Sigmoid colon (tissue), 7 donors: ENCODE measurements around the gene PPP1R14D. TPM values are rescaled to one million over a fixed set of nuclear protein-coding genes. Genes with fewer than 3 reads are reported as not detected.

Experiments used
- DNase-seq: peaks from one replicate; pipeline ENCODE4 v3.0.0-alpha.2; 2019
- H3K27ac ChIP-seq, 4 donors: fragments of 200-600 bp; sonication (generic); one replicate each; pipeline ENCODE4 v1.5.1; 2016 to 2019; ENCODE audit warnings: mild to moderate bottlenecking in 1 of 4
- H3K27me3 ChIP-seq, 3 donors: fragments of 200-600 bp; sonication (generic); one replicate each; pipeline ENCODE4 v1.5.1; 2019; ENCODE audit warnings: mild to moderate bottlenecking in 1 of 3
- H3K36me3 ChIP-seq, 4 donors: fragments of 200-600 bp; sonication (generic); one replicate each; pipeline ENCODE4 v1.5.1; 2016 to 2019
- H3K4me1 ChIP-seq, 4 donors: fragments of 200-600 bp; sonication (generic); one replicate each; pipeline ENCODE4 v1.5.1; 2017 to 2019
- H3K4me3 ChIP-seq, 4 donors: fragments of 200-600 bp; sonication (generic); one replicate each; pipeline ENCODE4 v1.5.1; 2017 to 2019; ENCODE audit warnings: mild to moderate bottlenecking in 2 of 4, moderate library complexity in 1 of 4
- H3K9me3 ChIP-seq, 4 donors: fragments of 200-600 bp in 3 of 4; sonication (generic) in 3 of 4; one replicate each; pipeline versions ENCODE4 v1.5.1 to v1.6.1; 2013 to 2019
- CTCF ChIP-seq, 4 experiments: fragments of 450-650 bp in 3 of 4; fragments of 200-600 bp in 1 of 4; IDR thresholded peaks; one replicate each; pipeline ENCODE4 v1.5.1; 2016 to 2019; ENCODE audit warnings: antibody characterized with exemption in 4 of 4, mild to moderate bottlenecking in 3 of 4, moderate library complexity in 2 of 4
- EP300 ChIP-seq, 4 donors: sonication (generic); formaldehyde crosslinking; IDR thresholded peaks; one replicate each; pipeline ENCODE4 v1.6.1; 2017; ENCODE audit warnings: antibody characterized with exemption in 4 of 4
- POLR2A ChIP-seq, 2 donors: fragments of 450-650 bp; IDR thresholded peaks; one replicate each; pipeline ENCODE4 v1.6.1; 2016; ENCODE audit warnings: antibody characterized with exemption in 2 of 2, mild to moderate bottlenecking in 2 of 2, moderate library complexity in 2 of 2
- POLR2AphosphoS5 ChIP-seq, 4 donors: sonication (generic); formaldehyde crosslinking; IDR thresholded peaks; one replicate each; pipeline ENCODE4 v1.6.1; 2017; ENCODE audit warnings: antibody characterized with exemption in 4 of 4
- WGBS, 2 donors: extraction: QIAGEN DNeasy Blood & Tissue Kit; methylation state at CpG; one replicate each; pipeline ENCODE4 v1.1.7; 2013; 5-methylcytosine and 5-hydroxymethylcytosine counted together
- intact Hi-C: fragments of 100-400 bp; cut with DNase I; formaldehyde crosslinking; loops from one replicate; pipeline ENCODE4 v1.15.1; 2023
- polyA plus RNA-seq, 3 donors: library from polyadenylated mRNA; stranded (reverse); fragments of 200-250 nt; gene quantifications; one replicate each; pipeline ENCODE4 v1.2.3, GENCODE V29; 2013
- total RNA-seq, 4 donors: library from RNA; depleted of rRNA; stranded (reverse); fragments of >200 nt; gene quantifications; one replicate each; pipeline ENCODE4 v1.1.0, GENCODE V29; 2016
- donor health status: healthy with polysubstance abuse.
- donor health status: Bipolar disorder and iron deficiency.
- donor health status: healthy.

PPP1R14D gene
- total and polyA plus RNA-seq, 7 donors, result 211 to 395 (median 212) TPM; not detected in 4

GRCh38 chr15:40857601-40858341 is 29.3 kb upstream of the PPP1R14D start:
- intact Hi-C loops, result loop anchor here (1.0 kb wide), 1 partner anchor 37 kb away; the partner anchor contains the start of gene VPS18
- WGBS, 2 donors, result 21 to 32% methylated on average over 15 of the region's 15 CpGs

GRCh38 chr15:40856746-40857145 is 28.2 kb upstream of the PPP1R14D start:
- Histone ChIP-seq H3K4me1 (peaks cover 0 to 8% (median 3%) of the 10 kb centered on the region in 4 donors), H3K27me3 (peaks cover 0 to 24% (median 10%) of the 10 kb centered on the region in 3 donors), H3K4me3 (no peak overlapping the region), H3K9me3 (no peaks in the 10 kb centered on the region), H3K36me3 (no peaks in the 10 kb centered on the region), H3K27ac (no peak overlapping the region)
- WGBS, 2 donors, result 28 to 63% methylated on average over 8 of the region's 8 CpGs
- intact Hi-C loops, result loop anchor here (1.0 kb wide), 1 partner anchor 38 kb away; the partner anchor contains the start of gene VPS18
- TF ChIP-seq POLR2A (IDR thresholded peaks at IDR 0.05), result no peak
- TF ChIP-seq POLR2AphosphoS5 (IDR thresholded peaks at IDR 0.05), result no peak
- TF ChIP-seq CTCF (IDR thresholded peaks at IDR 0.05), result no peak
- no peak for TF ChIP-seq EP300 (IDR thresholded peaks at IDR 0.05)
- no peak for DNase-seq

More at GRCh38 chr15:40857601-40858341, 29.3 kb upstream of the PPP1R14D start:
- Histone ChIP-seq H3K36me3 (no peaks in the 10 kb centered on the region), H3K4me3 (no peak overlapping the region), H3K4me1 (peaks cover 0 to 8% (median 3%) of the 10 kb centered on the region in 4 donors), H3K27ac (no peak overlapping the region), H3K9me3 (no peaks in the 10 kb centered on the region), H3K27me3 (peaks cover 0 to 24% (median 10%) of the 10 kb centered on the region in 3 donors)
- TF ChIP-seq POLR2AphosphoS5 (IDR thresholded peaks at IDR 0.05) (no peak), POLR2A (IDR thresholded peaks at IDR 0.05) (no peak), EP300 (IDR thresholded peaks at IDR 0.05) (no peak), CTCF (IDR thresholded peaks at IDR 0.05) (peak; percentile 85 to 98 (median 96))
- DNase-seq, result peak; percentile 85

- no peak for DNase-seq
- no peak overlapping the region for H3K27ac ChIP-seq
- no peaks in the 10 kb centered on the region for H3K9me3 ChIP-seq
- no peak overlapping the region for H3K4me3 ChIP-seq
- WGBS, 2 donors, result 77 to 83% methylated on average over 13 of the region's 13 CpGs
- peaks cover 0 to 24% (median 10%) of the 10 kb centered on the region in 3 donors for H3K27me3 ChIP-seq
- H3K4me1 ChIP-seq, result peaks cover 0 to 8% (median 3%) of the 10 kb centered on the region in 4 donors
- no peaks in the 10 kb centered on the region for H3K36me3 ChIP-seq
- intact Hi-C loops, result no loop called here
- no peak for TF ChIP-seq POLR2A (IDR thresholded peaks at IDR 0.05)
- TF ChIP-seq POLR2AphosphoS5 (IDR thresholded peaks at IDR 0.05), result no peak
- TF ChIP-seq CTCF (IDR thresholded peaks at IDR 0.05), result no peak
- no peak for TF ChIP-seq EP300 (IDR thresholded peaks at IDR 0.05)
These were observed 27.3 kb upstream of the PPP1R14D start for GRCh38 chr15:40855706-40856234.

GRCh38 chr15:40854161-40854560 is 25.7 kb upstream of the PPP1R14D start:
- H3K4me1 ChIP-seq, result peaks cover 0 to 8% (median 3%) of the 10 kb centered on the region in 4 donors
- intact Hi-C loops, result no loop called here
- H3K9me3 ChIP-seq, result no peaks in the 10 kb centered on the region
- H3K27me3 ChIP-seq, result peaks cover 0 to 19% (median 7%) of the 10 kb centered on the region in 3 donors
- H3K36me3 ChIP-seq, result no peaks in the 10 kb centered on the region
- no peak overlapping the region for H3K27ac ChIP-seq
- TF ChIP-seq POLR2AphosphoS5 (IDR thresholded peaks at IDR 0.05) (no peak), EP300 (IDR thresholded peaks at IDR 0.05) (no peak), POLR2A (IDR thresholded peaks at IDR 0.05) (no peak), CTCF (IDR thresholded peaks at IDR 0.05) (no peak)
- DNase-seq, result no peak
- H3K4me3 ChIP-seq, result no peak overlapping the region
- WGBS, 2 donors, result 77 to 83% methylated on average over 10 of the region's 10 CpGs
